ENCODE data around the gene TINAGL1.

- TF ChIP-seq CTCF (IDR thresholded peaks at IDR 0.05; ENCODE audit: insufficient read depth, low read depth, low read length) = no peak
- no peak for TF ChIP-seq EZH2 (IDR thresholded peaks at IDR 0.05; ENCODE audit: insufficient read depth, low read length)
Measured at GRCh38 chr1:31598980-31599379, 22.7 kb downstream of the TINAGL1 start.

All from astrocyte (in vitro differentiated cells and primary cell).